ENCODE results near the gene HS1BP3.

The HS1BP3 gene

DNA sequence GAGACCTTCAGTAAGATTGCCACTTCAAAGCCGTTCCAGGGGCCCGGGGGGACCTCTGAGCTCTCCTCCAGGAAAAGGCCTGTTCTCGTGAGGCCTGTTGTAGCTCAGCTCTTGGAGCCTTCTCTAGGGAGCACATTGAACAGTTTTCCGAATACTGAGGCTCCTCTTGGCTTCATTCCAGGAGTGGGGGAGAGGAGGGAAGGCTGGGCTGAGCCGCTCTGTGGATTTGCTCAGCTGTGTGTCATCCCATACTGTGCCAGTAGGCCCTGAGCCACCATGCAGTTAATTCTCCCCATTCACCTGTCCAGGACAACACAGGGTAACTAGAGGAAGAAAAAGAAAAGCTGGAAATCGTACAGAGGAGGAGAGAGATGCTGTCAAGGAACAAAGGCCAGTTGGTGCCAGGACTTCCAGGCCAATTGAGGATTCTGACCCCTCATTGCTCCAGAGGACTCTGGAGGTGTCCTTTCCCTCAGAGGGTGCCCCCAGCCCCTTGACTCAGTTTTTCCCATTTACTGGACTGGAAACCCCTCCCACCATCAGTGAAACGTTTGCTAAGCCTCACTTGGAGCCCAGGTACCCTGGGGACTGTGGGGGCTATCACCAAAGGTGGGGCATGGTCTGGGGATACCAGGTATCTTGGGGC lies 41.4 kb downstream of the HS1BP3 start:
- FAIRE-seq = no peak
- DNase-seq (ENCODE audit: extremely low spot score, insufficient read length, low read depth) = no peak

DNA sequence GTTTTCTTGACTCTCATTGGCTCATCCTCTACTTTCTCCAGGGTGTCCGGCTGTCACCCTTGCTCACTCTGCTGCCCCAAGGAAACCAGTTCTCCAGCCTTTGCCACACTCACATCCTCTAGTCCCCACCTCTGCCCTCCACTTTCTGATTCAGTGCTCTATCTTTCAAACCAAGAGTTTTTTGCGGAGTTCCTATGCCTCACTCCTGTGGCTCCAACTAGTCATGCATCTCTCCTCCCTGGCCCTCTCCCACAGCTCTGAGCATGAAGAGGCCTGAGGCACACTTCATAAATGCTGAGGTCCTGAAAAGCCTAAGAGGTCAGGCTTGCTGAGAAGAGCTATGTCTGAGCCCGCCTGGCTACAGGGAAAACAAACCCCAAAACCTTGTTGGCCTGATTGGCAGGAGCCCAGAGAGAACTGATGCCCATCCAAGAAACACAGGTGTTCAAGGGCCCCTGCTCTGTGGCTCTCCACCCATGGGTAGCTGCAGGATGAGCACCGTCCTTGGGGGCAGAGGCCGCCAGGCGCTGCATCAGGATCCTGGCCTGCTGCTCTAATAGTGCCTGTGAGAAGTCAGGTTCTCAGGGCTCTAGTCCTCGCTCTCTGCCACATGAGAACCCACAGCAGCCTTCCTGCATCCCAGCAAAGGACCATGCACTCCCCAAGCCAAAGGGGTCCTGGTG lies 42.1 kb downstream of the HS1BP3 start:
- FAIRE-seq = no peak
- DNase-seq (ENCODE audit: extremely low spot score, insufficient read length, low read depth) = no peak

DNA sequence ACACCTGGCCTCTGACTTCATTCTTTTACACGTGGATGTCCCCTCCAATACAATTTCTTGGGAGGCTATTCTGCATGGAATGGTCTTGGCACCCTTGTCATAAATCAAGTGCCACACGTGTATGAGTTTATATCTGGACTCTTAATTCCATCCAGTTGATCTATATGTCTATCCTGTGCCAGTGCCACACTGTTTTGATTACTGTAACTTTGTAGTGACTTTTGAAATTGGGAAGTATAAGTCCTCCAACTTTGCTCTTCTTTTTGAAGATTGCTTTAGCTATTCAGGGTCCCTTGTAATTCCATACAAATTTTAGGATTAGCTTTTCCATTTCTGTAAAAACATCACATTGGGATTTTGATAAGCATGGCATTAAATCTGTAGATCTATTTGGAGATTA lies 43.5 kb downstream of the HS1BP3 start:
- no peak for FAIRE-seq
- no peak for DNase-seq (ENCODE audit: extremely low spot score, insufficient read length, low read depth)

DNA sequence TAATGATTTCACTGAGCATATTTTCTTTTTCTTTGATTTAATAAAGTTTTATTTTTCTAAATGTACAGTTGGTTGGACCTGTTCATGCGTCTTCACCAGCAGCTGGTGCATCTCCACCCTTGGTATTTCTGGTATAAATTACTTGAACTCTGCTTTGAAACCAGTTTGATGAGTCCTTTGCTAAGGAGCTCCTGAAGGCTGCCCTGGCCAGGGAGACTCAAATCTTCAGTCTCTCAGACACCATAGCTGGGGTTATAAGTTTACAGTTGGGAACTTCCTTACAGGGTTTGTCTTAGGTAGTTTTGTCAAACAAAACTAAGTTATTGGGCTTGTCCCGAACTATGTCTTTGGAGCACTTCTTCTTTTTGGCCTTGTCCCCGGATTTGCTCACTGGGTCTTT lies 44.7 kb downstream of the HS1BP3 start:
- FAIRE-seq (no peak), DNase-seq (ENCODE audit: extremely low spot score, insufficient read length, low read depth) (no peak)

DNA sequence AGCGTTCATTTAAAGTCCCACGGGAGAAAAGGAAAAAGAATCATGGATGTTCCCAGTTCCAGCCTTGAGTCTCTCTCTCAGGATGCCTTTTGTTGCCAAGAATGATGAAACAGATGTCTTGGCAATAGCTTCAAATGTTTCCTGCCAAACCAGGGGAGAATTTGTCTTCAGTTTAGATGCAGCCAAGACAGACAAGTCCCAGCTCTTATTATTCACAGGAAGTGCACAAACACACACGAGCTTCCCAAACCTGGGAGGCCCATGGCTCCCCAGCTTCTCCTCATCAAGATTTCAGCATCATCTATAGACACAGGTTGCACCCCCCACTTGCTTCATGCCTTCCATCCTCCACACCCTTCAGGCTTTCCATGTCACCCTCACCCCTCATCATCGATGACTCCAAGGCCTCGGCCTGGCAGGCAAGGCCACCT lies 45.9 kb downstream of the HS1BP3 start:
- DNase-seq (ENCODE audit: extremely low spot score, insufficient read length, low read depth) (no peak), FAIRE-seq (no peak)

DNA sequence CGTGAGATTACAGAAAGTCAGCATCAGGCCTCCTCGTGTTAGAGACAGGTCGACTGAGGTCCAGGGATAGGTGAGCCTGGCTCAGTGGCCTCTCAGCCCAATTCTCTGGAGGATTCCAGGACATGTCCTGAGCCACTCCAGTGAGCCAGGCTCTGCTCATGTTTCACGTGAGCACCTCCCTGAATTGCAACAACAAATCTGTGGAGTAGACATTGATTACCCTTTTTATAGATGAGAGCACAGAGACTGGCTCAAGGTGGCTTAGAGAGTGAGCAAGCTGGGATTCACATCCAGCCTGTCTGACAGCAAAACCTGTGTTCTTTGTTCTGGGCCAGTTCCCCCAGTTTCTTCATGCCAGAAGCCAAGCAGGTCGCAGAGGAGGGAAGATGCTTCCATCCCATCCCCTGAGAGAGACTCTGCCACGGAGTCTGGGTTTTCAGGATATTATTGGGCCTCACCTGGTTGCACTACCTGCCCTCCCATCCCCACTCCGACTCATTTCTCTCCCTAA lies 46.4 kb downstream of the HS1BP3 start:
- FAIRE-seq = no peak

DNA sequence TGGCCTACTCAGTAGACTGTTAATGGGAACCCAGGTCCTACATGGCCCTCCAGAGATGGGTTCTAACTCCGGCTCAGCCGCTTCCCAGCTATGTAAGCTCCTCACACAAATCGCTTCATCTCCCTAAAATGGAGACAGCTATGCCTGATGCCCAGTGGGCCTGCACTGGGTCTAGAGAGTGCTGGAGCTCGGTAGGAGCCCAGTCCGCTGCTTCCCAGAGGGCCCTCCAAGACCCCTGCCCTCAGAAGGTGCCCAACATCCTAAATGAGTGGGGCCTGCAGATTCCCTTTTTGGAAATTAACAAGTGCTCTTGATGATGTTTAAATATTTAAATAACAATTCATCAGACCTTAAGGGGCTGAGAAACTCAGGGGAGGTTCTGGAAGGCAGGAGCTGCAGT lies 47.1 kb downstream of the HS1BP3 start:
- DNase-seq (ENCODE audit: extremely low spot score, insufficient read length, low read depth) (no peak), FAIRE-seq (no peak)

More for the DNA sequence above, 46.4 kb downstream of the HS1BP3 start:
- DNase-seq (ENCODE audit: extremely low spot score, insufficient read length, low read depth) = no peak

DNA sequence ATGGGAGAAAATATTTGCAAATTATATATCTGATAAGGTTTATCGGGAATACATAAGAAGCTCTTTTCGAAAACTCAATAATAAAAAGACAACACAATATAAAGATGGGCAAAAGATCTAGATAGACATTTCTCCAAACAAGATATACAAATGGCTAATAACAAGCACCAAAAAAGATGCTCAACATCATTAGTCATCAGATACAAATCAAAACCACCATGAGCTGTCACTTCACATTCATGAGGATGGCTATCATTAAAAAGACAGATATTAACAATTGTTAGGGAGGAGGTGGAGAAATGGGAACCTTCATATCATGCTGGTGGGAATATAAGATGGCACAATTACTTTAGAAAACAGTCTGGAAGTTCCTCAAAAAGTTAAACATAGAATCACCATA lies 48.1 kb downstream of the HS1BP3 start:
- FAIRE-seq (no peak), DNase-seq (ENCODE audit: extremely low spot score, insufficient read length, low read depth) (no peak)

DNA sequence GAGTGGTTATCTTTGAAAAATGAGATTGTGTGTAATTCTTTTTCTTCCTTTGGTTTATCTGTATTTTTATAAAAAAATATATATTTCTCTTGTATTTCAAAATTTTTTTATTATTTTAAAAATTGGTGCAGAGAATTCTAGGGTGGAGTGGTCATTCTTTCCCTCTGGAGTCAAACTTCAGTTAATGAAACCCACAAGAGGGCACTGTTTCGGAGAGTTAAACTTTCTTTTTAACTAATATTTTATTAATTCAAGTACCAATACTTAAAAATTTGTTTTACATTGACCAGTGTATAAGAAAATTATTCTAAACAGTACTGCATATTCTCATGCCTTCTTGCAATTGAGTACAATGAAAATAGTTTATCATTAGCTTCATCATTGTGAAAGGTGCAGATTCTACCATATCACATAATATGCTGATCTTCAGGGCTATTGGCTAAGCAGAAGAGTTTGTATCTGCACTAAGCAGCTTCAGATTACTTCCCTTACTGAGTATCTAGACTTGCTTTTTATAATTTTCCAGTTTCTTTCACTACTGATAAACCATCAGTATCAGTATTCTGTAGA lies 50.1 kb downstream of the HS1BP3 start:
- FAIRE-seq (no peak), DNase-seq (ENCODE audit: extremely low spot score, insufficient read length, low read depth) (no peak)

DNA sequence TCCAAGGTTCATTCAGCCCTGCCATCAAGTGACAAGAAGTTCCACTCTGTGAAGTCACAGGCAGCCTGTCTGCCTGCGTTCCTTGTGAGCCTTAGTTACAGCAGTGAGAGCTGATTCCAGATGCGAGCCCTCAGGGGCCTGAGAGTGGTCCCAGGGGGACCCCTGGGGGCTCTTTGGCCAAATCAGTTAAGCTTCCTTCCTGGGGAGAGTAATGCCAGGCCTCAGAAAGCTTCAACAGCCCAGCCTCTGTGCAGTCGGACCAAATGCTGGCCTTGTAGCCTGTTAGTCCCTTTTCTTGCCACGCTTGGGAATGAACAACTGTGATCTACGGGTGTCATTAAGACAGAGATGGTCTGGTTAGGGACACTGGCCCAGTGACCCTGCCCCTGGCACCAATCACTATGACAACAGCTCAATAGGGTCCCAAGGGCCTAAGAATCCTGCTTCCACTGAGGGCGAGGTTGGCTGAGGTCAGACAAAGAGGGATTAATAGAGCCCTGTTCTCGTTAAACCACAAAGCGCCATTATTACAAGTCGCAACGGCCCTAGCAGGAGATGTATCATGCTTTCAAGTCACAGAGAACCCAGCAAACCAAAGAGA lies 50.9 kb downstream of the HS1BP3 start:
- FAIRE-seq (no peak), DNase-seq (ENCODE audit: extremely low spot score, insufficient read length, low read depth) (no peak)

DNA sequence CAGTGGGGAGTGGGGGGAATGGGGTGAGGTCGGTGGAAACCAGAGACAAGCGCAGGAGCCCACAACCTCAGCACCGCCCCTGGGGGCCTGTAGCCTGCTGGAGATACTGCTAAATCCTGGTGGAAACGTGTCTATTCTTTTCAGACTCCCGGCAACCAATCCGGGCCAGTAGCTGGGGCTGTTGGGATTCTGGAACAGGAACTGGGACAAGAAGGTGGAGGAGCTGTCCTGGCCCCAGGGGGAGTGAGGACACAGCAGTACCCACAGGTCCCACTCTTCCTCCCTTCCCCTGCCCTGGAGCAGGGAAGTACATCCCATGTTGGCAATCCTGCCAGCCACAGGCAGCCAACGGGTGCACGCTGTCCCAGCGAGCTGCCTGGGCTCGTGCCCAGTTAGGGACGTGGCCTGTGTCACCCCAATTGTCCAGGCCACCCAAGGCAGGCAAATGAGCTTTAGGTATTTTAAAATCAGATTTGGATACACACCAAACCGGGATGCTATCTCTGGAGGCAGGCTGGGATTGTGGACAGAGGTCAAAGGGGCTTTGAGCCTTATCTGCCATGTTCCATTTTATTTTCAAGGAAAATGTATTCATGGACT lies 51.8 kb downstream of the HS1BP3 start:
- no peak for FAIRE-seq
- no peak for DNase-seq (ENCODE audit: extremely low spot score, insufficient read length, low read depth)

DNA sequence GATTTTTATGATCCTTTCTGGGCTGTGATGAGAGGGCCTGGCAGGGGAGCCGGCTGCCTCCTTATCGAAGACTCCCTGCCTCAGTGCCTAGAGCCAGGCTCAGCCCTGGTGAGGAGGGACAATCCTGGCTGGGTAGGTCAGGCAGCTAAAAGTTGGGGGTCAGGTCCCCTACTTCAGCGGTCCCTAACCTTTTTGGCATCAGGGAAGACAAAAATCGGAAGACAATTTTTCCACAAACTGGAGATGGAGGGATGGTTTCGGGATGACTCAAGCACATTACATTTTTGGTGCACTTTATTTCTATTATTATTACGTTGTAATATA lies 53.1 kb downstream of the HS1BP3 start:
- FAIRE-seq (no peak), DNase-seq (ENCODE audit: extremely low spot score, insufficient read length, low read depth) (no peak)

DNA sequence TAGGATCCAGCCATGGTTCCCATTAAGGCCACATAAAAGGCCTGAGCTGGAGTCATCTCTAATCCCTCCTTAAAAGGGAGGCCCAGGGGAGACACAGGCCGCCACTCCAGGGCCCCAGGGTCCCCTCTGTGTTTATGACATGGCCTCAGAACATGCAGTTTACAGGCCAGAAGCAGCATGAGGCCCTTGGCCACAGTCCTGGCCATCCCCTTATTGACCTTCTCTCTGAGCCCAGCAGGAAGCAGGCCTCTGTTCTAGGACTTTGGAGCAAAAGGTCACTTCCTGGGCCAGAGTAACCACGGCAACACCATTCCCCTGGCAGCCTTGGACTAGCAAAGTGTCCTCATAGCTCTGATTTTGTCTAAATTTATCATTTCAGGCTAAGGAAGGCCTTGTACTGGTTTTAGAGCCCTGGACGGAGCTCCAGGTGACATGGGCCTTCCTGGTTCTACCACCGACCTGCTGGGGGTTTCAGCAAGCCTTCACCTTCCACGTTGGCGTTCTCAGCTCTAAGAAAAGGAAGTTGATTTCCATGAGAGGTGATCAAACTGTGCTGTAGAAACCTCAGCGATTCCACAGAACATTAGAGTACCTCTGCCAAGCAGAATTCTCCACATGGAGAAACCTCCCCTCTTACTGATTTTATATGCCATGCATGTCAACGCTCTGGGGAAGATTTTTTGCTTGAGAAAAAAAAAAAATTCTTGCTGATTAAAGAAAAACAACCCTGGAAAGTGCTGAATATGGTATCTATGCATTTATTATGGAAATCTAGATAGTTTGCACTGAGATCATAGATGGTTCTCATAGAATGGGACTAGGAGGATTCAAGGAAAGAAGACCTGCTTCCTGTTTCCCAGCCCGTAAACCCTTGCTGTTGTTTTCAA lies 53.7 kb downstream of the HS1BP3 start:
- FAIRE-seq (no peak), DNase-seq (ENCODE audit: extremely low spot score, insufficient read length, low read depth) (no peak)

DNA sequence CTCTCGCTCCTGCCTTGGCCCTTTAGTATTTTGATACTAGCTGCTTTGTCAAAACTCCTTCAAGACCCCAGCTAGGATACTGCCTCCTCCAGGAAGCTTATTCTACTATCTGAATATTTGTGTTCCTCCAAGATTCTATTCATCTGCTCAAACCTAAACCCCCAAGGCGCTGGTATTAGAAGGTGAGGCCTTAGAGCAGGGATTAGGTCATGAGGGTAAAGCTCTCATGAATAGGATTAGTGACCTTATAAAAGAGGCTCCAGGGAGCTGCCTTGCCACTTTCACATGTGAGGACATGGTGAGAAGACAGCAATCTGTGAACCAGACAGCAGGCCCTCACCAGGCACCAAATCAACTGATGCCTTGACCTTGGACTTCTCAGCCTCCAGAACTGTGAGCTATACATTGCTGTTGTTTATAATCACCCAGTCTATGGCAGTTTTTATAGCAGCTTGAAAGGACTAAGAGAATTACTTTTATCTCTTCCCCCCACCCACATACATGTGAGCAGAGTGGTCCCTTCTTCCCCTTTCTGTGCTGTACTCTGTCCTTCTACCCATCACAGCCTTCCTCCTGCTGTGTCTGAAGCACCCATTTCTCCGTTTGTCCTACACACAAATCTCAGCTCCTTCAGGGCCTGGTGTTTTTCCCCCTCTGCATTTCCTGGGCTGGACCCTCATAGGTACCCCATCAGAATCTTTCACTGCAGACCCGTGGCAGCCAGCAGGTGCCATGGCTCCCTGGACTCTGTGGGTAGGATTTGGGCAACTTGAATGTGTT lies 54.5 kb downstream of the HS1BP3 start:
- DNase-seq (ENCODE audit: extremely low spot score, insufficient read length, low read depth) (no peak), FAIRE-seq (no peak)

DNA sequence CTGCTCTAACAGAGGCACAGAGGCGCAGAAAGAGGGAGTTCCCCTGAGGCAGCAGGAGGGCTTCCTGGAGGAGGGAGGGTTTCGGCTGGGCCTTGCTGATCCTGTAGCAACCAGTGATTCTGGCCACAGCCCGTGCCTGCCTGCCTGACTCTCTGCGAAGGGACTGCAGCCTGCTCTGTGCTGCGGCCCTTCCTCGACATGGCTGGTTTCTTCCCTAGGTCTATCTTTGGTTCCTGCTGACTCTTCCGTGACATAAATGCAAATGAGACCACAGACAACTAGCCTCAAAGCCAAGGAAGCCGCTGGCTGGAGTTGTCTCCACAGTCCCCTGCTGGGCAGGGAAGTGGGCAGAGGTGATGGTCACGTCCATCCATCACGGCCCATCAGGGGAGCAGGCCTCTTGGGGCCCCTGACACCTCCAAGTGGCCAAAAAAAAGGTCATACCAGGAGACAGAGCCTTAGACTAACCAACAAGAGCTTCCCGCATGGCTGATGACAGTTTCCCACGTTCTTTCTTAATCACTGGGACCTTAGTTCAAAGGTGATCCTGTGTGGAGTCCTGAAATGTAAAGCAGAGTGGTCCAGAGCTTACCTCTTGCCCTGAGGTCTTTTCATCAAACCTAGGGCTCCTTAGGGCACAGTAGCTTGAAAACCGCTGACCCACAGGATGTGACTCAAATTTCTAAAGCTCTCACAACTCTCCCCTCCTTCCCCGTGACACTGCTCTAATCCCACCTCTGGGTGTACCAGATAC lies 55.3 kb downstream of the HS1BP3 start:
- peak; percentile 94 for FAIRE-seq

DNA sequence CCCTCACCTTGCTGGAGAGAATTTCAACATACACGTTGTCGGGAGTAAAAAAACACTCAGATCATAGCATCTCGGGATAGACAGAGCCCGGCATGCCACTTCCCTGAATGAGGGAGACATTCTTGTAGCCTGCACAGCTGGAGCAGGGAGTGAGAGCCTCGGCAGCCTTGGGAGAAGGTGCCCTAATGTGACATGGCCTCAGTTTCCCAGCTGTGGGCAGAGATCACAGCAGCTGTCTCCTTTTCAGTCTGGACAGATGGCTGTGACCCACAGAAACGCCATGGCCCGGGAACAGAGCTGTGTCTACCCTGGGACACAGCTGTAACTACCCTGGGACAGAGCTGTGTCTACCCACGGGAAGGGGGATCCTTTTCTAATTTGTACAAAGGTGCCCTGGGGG lies 55.9 kb downstream of the HS1BP3 start:
- DNase-seq (ENCODE audit: extremely low spot score, insufficient read length, low read depth) (no peak), FAIRE-seq (no peak)

More for the DNA sequence above, 55.3 kb downstream of the HS1BP3 start:
- peak; percentile 59 for DNase-seq (ENCODE audit: extremely low spot score, insufficient read length, low read depth)

DNA sequence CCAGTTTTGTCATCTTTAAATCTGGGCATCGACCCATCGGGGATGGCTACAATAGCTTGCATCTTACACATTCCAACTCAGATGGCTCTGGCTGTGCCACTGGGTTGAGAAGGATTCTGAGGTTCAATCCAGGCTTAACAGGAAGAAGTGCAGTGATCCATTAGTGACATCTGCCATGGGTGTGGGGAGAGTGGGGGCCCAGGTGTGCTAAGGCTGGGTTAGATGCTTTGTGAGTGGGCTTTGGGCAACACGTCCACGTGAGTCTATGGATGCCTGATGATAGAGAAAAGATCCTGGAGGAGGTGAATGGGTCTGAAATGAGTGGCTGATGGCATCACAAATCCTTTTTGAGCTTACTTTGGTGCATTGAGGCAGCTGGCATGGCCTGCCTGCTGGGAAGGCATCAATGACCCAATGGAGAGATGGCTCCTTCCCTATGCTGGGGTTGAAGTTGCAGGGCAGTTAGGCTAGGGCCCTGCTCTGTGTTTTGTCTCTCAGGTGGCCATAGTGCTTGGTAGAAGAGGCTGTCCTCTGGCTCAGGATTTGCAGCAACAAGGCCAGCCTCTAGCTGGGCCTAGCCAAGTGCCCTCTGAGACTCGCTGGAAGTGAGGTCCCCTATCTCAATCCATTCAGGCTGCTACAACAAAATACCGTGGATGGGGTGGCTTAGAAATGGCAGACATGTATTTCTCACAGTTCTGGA lies 56.7 kb downstream of the HS1BP3 start:
- no peak for FAIRE-seq

More for the DNA sequence above, 56.7 kb downstream of the HS1BP3 start:
- no peak for DNase-seq (ENCODE audit: extremely low spot score, insufficient read length, low read depth)
